LNCAP (cell line): ENCODE data around the gene KLHL13.

Experiments
- TF ChIP-seq, protein P1 (sequence below): fragments of 450-650 bp; IDR thresholded peaks from 2 replicates; pipeline ENCODE4 v1.5.1; 2017; ENCODE audit warnings: mild to moderate bottlenecking

Gene KLHL13

DNA sequence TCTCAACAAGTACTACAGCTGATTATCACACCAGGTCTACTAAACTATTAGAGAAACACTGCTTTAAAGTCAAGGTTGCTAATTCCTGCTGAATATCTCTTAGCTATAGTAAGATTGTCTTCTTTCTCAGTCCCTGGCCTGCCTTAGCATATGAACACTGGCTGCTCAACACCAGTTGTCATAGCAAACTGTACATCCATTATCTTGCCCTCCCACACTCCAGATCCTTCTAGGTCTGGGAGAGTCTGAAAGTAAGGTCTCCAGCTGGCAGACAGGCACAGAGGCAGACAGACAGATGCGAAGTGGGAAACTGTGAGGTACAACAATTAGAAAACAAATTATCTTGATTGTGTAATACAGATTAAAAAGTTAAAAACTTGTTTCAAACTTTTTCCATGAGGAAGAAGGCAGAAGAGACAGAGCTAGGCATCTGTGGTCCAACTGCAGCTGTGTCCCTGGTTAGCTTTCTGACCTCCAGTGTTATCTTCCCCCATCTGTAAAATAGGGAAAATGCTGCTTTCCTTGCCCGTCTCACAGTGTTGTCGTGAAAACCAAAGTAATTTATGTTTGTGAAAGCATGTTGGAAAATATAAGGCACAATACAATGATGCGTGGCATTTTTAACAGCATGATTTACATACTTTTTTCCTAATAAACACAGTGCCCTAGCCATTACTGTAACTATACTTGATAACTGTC, 133.8 kb downstream of the KLHL13 start:
- TF ChIP-seq, protein P1, sequence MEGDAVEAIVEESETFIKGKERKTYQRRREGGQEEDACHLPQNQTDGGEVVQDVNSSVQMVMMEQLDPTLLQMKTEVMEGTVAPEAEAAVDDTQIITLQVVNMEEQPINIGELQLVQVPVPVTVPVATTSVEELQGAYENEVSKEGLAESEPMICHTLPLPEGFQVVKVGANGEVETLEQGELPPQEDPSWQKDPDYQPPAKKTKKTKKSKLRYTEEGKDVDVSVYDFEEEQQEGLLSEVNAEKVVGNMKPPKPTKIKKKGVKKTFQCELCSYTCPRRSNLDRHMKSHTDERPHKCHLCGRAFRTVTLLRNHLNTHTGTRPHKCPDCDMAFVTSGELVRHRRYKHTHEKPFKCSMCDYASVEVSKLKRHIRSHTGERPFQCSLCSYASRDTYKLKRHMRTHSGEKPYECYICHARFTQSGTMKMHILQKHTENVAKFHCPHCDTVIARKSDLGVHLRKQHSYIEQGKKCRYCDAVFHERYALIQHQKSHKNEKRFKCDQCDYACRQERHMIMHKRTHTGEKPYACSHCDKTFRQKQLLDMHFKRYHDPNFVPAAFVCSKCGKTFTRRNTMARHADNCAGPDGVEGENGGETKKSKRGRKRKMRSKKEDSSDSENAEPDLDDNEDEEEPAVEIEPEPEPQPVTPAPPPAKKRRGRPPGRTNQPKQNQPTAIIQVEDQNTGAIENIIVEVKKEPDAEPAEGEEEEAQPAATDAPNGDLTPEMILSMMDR: no peak

DNA sequence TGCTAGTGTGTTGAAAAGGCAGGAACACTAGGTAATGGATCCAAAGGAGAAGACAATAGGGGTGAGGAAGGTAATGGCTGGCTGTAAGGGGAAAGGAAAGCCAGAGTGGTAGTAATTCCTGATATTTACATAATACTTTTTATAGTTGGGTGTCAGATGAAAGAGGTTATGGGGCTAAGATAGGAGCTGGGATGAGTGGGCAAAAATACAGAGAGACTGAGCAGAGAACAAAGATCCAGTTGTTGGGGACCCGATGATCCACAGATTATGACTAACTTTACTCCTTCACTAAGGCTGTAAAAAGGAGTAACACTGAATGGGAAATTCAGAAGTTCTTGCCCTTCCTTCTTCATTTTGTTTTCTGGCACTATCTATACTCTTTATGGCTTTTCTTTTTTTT, 138.2 kb downstream of the KLHL13 start:
- TF ChIP-seq, protein P1: no peak

DNA sequence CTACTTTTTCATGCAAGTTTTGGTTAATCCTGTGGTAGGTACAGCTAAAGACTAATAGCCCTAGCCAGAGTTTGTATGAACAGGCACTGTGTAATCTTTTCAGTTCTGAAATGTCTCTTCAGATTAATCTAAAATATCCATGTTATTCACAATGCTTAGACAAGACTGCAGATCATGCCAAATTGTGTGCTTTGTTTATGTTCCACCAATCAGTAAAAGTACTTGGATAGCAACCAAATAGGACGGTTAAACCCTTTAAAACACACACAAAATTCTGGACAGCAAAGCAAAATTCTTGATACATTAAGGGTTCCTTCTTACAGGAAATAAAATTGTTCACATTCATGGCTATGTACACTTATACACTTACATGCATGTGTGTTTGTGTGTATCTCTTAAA, 139.1 kb downstream of the KLHL13 start:
- TF ChIP-seq, protein P1: no peak

DNA sequence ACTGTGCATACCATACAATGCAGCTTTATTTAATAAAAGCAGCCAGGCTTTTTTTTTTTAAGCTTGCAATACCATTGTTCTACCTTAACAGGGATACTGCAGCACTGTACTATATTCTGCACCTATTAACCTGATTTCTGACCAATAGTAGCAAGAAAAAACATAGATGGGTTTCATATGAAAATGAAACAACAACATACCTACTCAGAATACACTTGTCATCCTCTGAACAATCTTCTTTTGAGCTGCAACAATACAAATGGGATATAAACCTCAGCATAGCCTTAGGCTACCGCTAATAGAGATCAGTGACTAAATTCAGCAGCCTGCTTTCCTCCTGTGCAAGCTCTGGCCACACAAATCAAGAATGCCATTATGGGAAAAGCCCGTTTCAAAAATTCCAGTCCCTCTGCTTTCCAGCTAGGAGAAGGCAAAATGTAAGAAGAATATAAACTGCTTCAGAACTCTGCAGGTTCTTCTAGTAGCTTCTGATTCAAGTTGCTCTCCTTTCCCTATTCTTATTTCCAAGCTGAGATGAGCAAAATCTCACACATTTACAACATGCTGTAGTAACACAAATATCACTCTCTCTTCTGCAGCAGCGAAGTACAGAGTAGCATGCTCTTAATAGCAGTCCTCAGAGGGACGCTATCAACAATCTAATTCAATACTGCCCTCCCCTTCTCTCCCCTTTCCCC, 143.4 kb downstream of the KLHL13 start:
- TF ChIP-seq, protein P1: no peak

DNA sequence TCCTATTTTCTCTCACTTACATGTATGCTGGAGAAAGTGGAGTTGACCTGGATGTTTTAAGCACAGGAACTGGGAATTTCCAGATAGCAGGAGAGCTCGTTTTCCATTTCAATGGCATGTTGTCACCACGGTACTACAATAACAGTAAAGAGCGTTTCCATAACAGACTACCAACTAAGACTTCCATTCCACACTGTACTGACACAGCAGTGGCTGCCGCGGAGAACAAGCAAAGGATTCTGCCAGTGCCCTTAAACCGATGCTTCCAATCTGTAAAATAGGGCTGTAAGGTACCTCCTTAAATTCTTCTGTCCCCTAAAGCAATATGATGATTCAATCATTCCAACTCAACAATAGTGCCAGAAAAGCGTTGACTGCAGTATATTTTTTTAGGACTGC, 143.9 kb downstream of the KLHL13 start:
- TF ChIP-seq, protein P1: no peak

DNA sequence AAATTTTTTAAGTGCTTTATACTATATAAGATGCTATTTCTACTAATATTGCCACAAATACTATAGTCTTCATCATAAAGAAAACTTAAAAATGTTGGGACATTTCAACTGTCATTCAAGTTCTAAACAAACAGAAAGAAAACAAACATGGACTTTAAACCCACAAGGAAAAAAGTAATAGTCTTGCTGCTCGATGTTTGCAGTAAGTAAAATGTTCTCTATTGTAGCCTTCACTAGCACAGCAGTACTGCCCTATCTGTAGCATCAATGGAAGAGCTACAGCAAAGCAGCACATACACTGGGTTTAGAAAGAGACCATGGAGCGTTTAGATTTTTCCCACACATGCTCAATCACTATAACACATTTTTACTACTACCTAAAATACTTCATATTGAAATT, 146.8 kb downstream of the KLHL13 start:
- TF ChIP-seq, protein P1: no peak

DNA sequence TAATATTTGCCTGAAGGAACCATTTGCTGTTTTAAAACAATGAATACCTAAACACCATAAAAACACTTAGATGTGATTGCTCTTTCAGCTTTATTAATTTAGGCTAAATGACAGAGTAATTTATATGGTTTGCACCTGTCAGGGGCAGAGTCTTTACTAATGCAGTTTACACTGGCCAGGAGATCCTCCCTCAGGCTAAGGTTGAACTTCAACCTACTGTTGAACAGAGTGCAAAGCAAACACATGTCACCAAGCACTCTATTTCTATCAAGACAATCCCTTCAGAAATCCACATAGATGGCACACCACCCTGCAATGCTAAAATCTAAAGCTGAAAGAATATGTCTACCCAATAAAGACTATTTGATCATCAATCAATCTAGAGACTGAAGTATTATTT, 147.3 kb downstream of the KLHL13 start:
- TF ChIP-seq, protein P1: no peak
